ENCODE data around the gene ATP11B.

DNA sequence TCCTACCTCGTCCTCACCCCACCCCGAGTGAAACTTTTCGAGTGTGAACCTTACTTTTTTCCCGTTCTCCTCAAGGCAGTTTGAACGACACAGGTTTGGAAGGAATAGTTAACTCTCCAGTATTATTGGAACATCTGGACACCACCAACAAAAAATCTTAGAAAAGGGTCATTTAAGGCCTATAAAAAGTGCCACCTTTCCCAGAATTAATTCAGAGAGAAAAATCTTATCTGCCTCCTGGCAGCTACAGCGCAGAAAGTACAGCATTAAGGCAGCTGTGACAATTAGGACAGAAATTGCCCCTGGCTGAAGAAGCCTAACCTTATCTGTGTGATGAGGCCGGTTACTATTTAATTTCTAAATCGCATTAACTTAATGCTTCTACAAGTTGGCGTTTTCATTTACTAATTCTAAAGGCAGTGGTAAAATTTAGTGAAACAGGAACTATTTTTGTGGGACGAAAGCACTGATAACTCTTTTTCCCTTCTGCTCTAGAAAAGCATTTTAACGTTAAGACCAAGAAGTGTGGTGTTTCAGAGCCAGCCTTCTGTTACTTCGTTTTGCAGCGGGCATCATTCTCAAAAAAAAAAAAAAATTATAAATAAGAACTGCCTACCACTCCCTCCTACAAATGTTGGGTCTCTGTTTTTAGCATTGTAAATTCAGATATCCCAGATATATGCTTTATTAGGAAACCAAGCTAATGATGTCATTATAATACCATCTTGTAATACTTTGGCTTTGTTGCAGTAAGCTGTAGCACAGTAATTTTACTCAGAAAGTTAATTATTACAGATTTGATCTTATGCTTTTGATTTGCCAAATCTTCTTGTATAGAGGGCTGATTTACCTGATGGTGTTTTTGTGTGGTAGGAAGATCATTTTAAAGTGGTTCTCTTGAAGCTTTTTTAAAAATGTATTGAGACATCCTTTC lies 1.4 kb downstream of the ATP11B start:
- TF ChIP-seq, protein P1, sequence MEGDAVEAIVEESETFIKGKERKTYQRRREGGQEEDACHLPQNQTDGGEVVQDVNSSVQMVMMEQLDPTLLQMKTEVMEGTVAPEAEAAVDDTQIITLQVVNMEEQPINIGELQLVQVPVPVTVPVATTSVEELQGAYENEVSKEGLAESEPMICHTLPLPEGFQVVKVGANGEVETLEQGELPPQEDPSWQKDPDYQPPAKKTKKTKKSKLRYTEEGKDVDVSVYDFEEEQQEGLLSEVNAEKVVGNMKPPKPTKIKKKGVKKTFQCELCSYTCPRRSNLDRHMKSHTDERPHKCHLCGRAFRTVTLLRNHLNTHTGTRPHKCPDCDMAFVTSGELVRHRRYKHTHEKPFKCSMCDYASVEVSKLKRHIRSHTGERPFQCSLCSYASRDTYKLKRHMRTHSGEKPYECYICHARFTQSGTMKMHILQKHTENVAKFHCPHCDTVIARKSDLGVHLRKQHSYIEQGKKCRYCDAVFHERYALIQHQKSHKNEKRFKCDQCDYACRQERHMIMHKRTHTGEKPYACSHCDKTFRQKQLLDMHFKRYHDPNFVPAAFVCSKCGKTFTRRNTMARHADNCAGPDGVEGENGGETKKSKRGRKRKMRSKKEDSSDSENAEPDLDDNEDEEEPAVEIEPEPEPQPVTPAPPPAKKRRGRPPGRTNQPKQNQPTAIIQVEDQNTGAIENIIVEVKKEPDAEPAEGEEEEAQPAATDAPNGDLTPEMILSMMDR (conservative IDR thresholded peaks at IDR 0.05; ENCODE audit: low read depth in 2 of 2): no peak
- TF ChIP-seq, protein P2, sequence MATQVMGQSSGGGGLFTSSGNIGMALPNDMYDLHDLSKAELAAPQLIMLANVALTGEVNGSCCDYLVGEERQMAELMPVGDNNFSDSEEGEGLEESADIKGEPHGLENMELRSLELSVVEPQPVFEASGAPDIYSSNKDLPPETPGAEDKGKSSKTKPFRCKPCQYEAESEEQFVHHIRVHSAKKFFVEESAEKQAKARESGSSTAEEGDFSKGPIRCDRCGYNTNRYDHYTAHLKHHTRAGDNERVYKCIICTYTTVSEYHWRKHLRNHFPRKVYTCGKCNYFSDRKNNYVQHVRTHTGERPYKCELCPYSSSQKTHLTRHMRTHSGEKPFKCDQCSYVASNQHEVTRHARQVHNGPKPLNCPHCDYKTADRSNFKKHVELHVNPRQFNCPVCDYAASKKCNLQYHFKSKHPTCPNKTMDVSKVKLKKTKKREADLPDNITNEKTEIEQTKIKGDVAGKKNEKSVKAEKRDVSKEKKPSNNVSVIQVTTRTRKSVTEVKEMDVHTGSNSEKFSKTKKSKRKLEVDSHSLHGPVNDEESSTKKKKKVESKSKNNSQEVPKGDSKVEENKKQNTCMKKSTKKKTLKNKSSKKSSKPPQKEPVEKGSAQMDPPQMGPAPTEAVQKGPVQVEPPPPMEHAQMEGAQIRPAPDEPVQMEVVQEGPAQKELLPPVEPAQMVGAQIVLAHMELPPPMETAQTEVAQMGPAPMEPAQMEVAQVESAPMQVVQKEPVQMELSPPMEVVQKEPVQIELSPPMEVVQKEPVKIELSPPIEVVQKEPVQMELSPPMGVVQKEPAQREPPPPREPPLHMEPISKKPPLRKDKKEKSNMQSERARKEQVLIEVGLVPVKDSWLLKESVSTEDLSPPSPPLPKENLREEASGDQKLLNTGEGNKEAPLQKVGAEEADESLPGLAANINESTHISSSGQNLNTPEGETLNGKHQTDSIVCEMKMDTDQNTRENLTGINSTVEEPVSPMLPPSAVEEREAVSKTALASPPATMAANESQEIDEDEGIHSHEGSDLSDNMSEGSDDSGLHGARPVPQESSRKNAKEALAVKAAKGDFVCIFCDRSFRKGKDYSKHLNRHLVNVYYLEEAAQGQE (IDR thresholded peaks at IDR 0.05; ENCODE audit: unreplicated experiment): no peak
